GM23248 (cell line): Measurements from ENCODE around the gene LLPH. TPM values are rescaled to one million over a fixed set of nuclear protein-coding genes. Genes with fewer than 3 reads are reported as not detected.

Source experiments
- DNase-seq: peaks from one replicate; pipeline ENCODE4 v3.0.0-alpha.2; 2015
- H2AFZ ChIP-seq: fragments of 200-600 bp; sonication (generic); 2 replicates; pipeline ENCODE4 v1.6.1; 2016; ENCODE audit warnings: antibody characterized with exemption
- H3F3A ChIP-seq: fragments of 200-600 bp; sonication (generic); 2 replicates; pipeline ENCODE4 v1.6.1; 2016; ENCODE audit warnings: mild to moderate bottlenecking, antibody characterized with exemption, mixed run types; ENCODE audit not compliant: insufficient read depth
- H3K27ac ChIP-seq: fragments of 200-600 bp; sonication (generic); 2 replicates; pipeline ENCODE4 v1.5.1; 2016; ENCODE audit warnings: mild to moderate bottlenecking
- H3K27me3 ChIP-seq: fragments of 200-600 bp; sonication (generic); replicated peaks from 2 replicates; pipeline ENCODE4 v1.6.1; 2016; ENCODE audit warnings: mild to moderate bottlenecking; ENCODE audit not compliant: insufficient read depth
- H3K36me3 ChIP-seq: fragments of 200-600 bp; sonication (generic); 2 replicates; pipeline ENCODE4 v1.6.1; 2016; ENCODE audit warnings: low read depth, mild to moderate bottlenecking
- H3K4me1 ChIP-seq: fragments of 200-600 bp; sonication (generic); 2 replicates; pipeline ENCODE4 v1.6.1; 2016; ENCODE audit warnings: mild to moderate bottlenecking; ENCODE audit not compliant: insufficient read depth
- H3K4me2 ChIP-seq: fragments of 200-600 bp; sonication (generic); one replicate; pipeline ENCODE4 v1.6.1; 2016; ENCODE audit warnings: mild to moderate bottlenecking; ENCODE audit not compliant: unreplicated experiment
- H3K4me3 ChIP-seq: fragments of 200-600 bp; sonication (generic); 2 replicates; pipeline ENCODE4 v1.5.1; 2016; ENCODE audit warnings: mild to moderate bottlenecking
- H3K79me2 ChIP-seq: fragments of 200-600 bp; sonication (generic); 2 replicates; pipeline ENCODE4 v1.6.1; 2016; ENCODE audit warnings: mild to moderate bottlenecking; ENCODE audit not compliant: insufficient read depth
- H3K9ac ChIP-seq: fragments of 200-600 bp; sonication (generic); 2 replicates; pipeline ENCODE4 v1.6.1; 2016; ENCODE audit warnings: mild to moderate bottlenecking
- H3K9me2 ChIP-seq: fragments of 200-600 bp; sonication (generic); 2 replicates; pipeline ENCODE4 v1.6.1; 2016; ENCODE audit warnings: mixed run types, mild to moderate bottlenecking, moderate library complexity; ENCODE audit not compliant: insufficient read depth
- H3K9me3 ChIP-seq: fragments of 200-600 bp; sonication (generic); one replicate; pipeline ENCODE4 v1.6.1; 2017; ENCODE audit warnings: low read depth
- H4K20me1 ChIP-seq: fragments of 200-600 bp; sonication (generic); 2 replicates; pipeline ENCODE4 v1.6.0; 2016; ENCODE audit not compliant: insufficient read depth
- EZH2 ChIP-seq: fragments of 200-600 bp; sonication (generic); IDR thresholded peaks from 2 replicates; pipeline ENCODE4 v1.6.1; 2018; ENCODE audit warnings: antibody characterized with exemption, mild to moderate bottlenecking; ENCODE audit not compliant: insufficient read depth, poor library complexity, severe bottlenecking
- EZH2phosphoT487 ChIP-seq: fragments of 200-600 bp; sonication (generic); IDR thresholded peaks from 2 replicates; pipeline ENCODE4 v1.6.1; 2018; ENCODE audit warnings: antibody characterized with exemption, moderate library complexity, mild to moderate bottlenecking, low read depth; ENCODE audit not compliant: insufficient read depth
- WGBS, 2 experiments: methylation state at CpG; one replicate each; pipeline ENCODE4 v1.1.6; 2015 to 2017; ENCODE audit warnings: low lambda C conversion rate in 2 of 2, low coverage in 1 of 2; ENCODE audit errors: missing lambda C conversion rate in 2 of 2; 5-methylcytosine and 5-hydroxymethylcytosine counted together
- in situ Hi-C: fragments of 300-500 bp; cut with MboI; formaldehyde crosslinking; loops from 2 replicates; pipeline ENCODE4 v1.15.0; 2020
- polyA plus RNA-seq: library from polyadenylated mRNA; unstranded; fragments of >200 nt; fragmentation: Nextera tagmentation; extraction: Ambion mirVana; gene quantifications from 2 replicates; pipeline ENCODE4 v1.2.1, GENCODE V29; 2016
- total RNA-seq: library from RNA; depleted of rRNA; stranded (reverse); fragments of >200 nt; shearing (Covaris generic); gene quantifications from 2 replicates; pipeline ENCODE4 v1.2.3, GENCODE V29; 2014

The LLPH gene
- total and polyA plus RNA-seq, 2 experiments from 2014 or later: 11.6 to 49.2 TPM

DNA sequence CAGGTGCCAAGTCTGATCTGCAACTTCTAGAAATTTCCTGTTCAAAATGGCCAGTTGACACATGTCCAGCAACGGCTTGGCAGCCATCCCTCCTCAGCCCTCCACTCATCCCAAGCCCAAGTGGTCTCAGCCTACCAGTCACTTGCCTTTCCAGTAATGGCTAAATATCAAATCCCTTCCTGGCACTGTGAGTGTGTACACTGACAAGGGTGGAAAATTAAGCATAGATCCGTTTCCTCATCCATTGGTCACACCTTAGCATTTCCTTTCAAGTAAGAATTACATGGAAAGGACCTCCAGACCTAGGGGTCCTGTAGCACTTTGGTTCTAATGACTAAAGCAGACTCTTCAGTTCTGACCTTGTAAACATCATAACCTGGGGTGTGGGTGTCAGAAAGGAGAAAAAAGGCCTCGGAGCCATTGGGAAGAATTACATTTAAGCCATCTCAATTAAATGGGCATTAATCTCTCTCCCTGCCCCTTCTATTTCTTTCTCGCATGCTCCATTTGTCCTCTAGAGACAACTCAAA, 15.4 kb downstream of the LLPH start:
- H3K9me3 ChIP-seq: no peaks in the 10 kb centered on the region
- H3K9ac ChIP-seq: no peak overlapping the region
- H3F3A ChIP-seq: peaks cover 24% of the 10 kb centered on the region
- no peaks in the 10 kb centered on the region for H3K79me2 ChIP-seq
- no peaks in the 10 kb centered on the region for H4K20me1 ChIP-seq
- WGBS, 2 experiments: 71 to 80% methylated on average over 4 of the region's 4 CpGs
- DNase-seq: no peak
- H3K4me3 ChIP-seq: no peak overlapping the region
- H3K27ac ChIP-seq: no peak overlapping the region
- H3K4me2 ChIP-seq: no peak overlapping the region
- in situ Hi-C loops: no loop called here
- no peak overlapping the region for H2AFZ ChIP-seq
- H3K36me3 ChIP-seq: no peaks in the 10 kb centered on the region
- H3K4me1 ChIP-seq: peaks cover 11% of the 10 kb centered on the region
- H3K27me3 ChIP-seq: no peaks in the 10 kb centered on the region
- H3K9me2 ChIP-seq: no peaks in the 10 kb centered on the region
- TF ChIP-seq EZH2 (no peak), EZH2phosphoT487 (no peak)

DNA sequence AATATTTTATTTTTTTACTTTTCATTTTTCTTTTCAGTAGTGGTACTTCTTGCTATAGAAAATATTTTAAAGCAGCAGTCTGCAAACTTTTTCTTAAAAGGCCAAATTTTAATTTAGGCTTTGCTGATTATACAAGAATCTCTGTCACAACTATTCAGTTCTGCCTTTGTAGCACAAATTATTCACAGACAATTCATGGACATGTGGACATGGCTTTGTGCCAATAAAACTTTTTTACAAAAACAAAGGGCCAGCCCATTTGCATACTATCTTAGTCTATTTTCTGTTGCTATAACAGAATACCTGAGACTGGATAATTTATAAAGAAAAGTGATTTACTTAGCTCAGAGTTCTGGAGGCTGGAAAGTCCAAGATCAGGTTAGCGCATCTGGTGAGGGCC, 17.1 kb downstream of the LLPH start:
- H4K20me1 ChIP-seq: no peaks in the 10 kb centered on the region
- no peak overlapping the region for H2AFZ ChIP-seq
- H3K9me2 ChIP-seq: no peaks in the 10 kb centered on the region
- peaks cover 8% of the 10 kb centered on the region; the same call in 1 of the 2 replicates for H3F3A ChIP-seq
- TF ChIP-seq EZH2: no peak
- TF ChIP-seq EZH2phosphoT487: no peak
- no peaks in the 10 kb centered on the region for H3K4me1 ChIP-seq
- no peak for DNase-seq
- no peaks in the 10 kb centered on the region for H3K9me3 ChIP-seq
- no peak overlapping the region for H3K4me2 ChIP-seq
- WGBS, 2 experiments: 92 to 100% methylated on average over 1 of the region's 1 CpG
- H3K9ac ChIP-seq: no peak overlapping the region
- no peak overlapping the region for H3K4me3 ChIP-seq
- H3K36me3 ChIP-seq: no peaks in the 10 kb centered on the region
- H3K79me2 ChIP-seq: no peaks in the 10 kb centered on the region
- H3K27me3 ChIP-seq: no peaks in the 10 kb centered on the region
- in situ Hi-C loops: no loop called here
- no peak overlapping the region for H3K27ac ChIP-seq

GRCh38 chr12:66111605-66112004, 18.9 kb downstream of the LLPH start:
- in situ Hi-C loops: no loop called here

DNA sequence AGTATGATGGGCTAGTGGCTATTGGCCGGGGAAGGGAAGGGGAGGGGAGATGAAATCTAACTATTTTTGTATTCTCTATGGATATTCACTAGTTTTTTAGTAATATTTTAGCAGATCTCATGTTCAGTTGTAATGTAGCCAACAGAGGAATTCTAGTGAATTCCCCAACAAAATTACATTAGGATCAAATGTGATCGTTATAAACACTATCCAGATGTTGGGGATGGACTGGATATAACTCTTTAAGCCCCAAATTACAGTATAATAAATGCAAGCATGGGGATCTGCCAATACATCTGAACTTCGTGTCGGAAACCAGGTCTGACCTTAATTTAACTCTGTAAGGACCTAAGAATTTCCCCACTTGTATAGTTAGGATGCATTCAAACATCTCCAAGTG, 21.5 kb downstream of the LLPH start:
- peaks cover 12% of the 10 kb centered on the region; the same call in 1 of the 2 replicates for H3F3A ChIP-seq
- H3K4me2 ChIP-seq: no peak overlapping the region
- no peaks in the 10 kb centered on the region for H3K27me3 ChIP-seq
- no peak for DNase-seq
- no peak overlapping the region for H2AFZ ChIP-seq
- no peak overlapping the region for H3K27ac ChIP-seq
- H3K9ac ChIP-seq: no peak overlapping the region
- no peaks in the 10 kb centered on the region for H3K36me3 ChIP-seq
- no peak for TF ChIP-seq EZH2phosphoT487
- TF ChIP-seq EZH2: no peak
- no peak overlapping the region for H3K4me3 ChIP-seq
- no peaks in the 10 kb centered on the region for H3K79me2 ChIP-seq
- no peaks in the 10 kb centered on the region for H3K9me3 ChIP-seq
- in situ Hi-C loops: no loop called here
- 52 to 55% methylated on average over 4 of the region's 4 CpGs for WGBS, 2 experiments
- no peaks in the 10 kb centered on the region for H4K20me1 ChIP-seq
- H3K9me2 ChIP-seq: no peaks in the 10 kb centered on the region
- H3K4me1 ChIP-seq: peaks cover 11% of the 10 kb centered on the region

More at GRCh38 chr12:66111605-66112004, 18.9 kb downstream of the LLPH start:
- peaks cover 12% of the 10 kb centered on the region; the same call in 1 of the 2 replicates for H3F3A ChIP-seq
- no peaks in the 10 kb centered on the region for H3K27me3 ChIP-seq
- no peaks in the 10 kb centered on the region for H3K79me2 ChIP-seq
- DNase-seq: peak; percentile 28
- TF ChIP-seq EZH2 (no peak), EZH2phosphoT487 (no peak)
- H4K20me1 ChIP-seq: no peaks in the 10 kb centered on the region
- no peak overlapping the region for H2AFZ ChIP-seq
- no peak overlapping the region for H3K4me3 ChIP-seq
- H3K9ac ChIP-seq: no peak overlapping the region
- no peaks in the 10 kb centered on the region for H3K9me2 ChIP-seq
- H3K27ac ChIP-seq: no peak overlapping the region
- H3K4me2 ChIP-seq: no peak overlapping the region
- H3K36me3 ChIP-seq: no peaks in the 10 kb centered on the region
- peaks cover 11% of the 10 kb centered on the region for H3K4me1 ChIP-seq
- H3K9me3 ChIP-seq: no peaks in the 10 kb centered on the region

- no peak for DNase-seq
- Histone ChIP-seq H2AFZ (no peak overlapping the region), H3K4me2 (no peak overlapping the region), H3F3A (peaks cover 14% of the 10 kb centered on the region), H3K4me1 (peaks cover 13% of the 10 kb centered on the region), H4K20me1 (no peaks in the 10 kb centered on the region), H3K36me3 (no peaks in the 10 kb centered on the region), H3K27me3 (no peaks in the 10 kb centered on the region), H3K9me2 (no peaks in the 10 kb centered on the region), H3K9ac (no peak overlapping the region), H3K4me3 (no peak overlapping the region), H3K27ac (no peak overlapping the region), H3K9me3 (no peaks in the 10 kb centered on the region), H3K79me2 (no peaks in the 10 kb centered on the region)
- 89 to 93% methylated on average over 1 of the region's 1 CpG for WGBS, 2 experiments
- TF ChIP-seq EZH2phosphoT487: no peak
- TF ChIP-seq EZH2: no peak
- in situ Hi-C loops: no loop called here
Observed at GRCh38 chr12:66108386-66108785, 22.2 kb downstream of the LLPH start.
